ENCODE measurements around the gene TCERG1L. TPM values are rescaled to one million over a fixed set of nuclear protein-coding genes. Genes with fewer than 3 reads are reported as not detected.

Gene TCERG1L
- total RNA-seq, 4 donors from 2014 or later = 0.41 TPM; not detected in 3

DNA sequence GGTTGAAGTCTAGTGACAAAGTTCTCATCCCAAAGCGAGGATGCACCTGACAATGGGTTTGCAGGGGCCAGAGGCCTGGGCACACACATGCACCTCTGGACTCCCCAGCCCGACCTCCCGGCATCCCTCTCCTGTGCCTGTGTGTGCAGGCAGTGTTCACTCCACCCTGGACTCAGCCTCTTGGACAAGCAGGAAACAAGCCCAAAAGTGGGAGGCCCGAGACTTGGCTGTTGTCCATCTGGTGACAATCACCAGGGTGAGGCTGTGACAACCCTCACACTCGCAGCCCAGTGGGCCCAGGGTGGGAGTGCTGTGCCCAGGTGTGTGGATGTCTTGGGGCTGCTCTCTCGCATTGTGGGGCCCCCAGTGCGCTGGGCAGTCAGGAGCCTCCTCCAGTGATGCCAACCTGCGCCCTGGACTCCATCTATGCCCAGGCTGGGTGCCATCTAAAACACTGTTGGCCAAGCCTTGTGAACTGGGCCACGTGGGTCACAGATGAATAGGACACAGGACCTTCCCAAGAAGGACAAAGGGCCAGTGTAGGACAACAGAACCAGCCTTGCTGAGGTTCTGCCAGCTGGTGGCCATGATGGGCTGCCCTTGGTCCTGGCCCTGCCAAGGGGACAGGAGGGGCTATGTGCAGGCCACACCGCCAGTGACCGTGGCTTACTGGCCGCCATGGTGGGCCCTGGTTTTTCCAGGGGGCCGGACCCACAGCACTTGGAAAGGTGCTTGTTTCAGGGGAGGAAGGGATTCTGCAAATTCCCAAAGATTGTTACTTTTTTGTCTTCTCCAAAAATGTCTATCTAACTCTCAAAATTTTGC lies 144.3 kb downstream of the TCERG1L start:
- H3K27ac ChIP-seq = no peak overlapping the region
- no peaks in the 10 kb centered on the region for H3K4me1 ChIP-seq
- DNase-seq = no peak
- H3K36me3 ChIP-seq = no peaks in the 10 kb centered on the region
- no peaks in the 10 kb centered on the region for H3K9me3 ChIP-seq
- no peak for TF ChIP-seq POLR2A (IDR thresholded peaks at IDR 0.05)
- TF ChIP-seq, protein P1, sequence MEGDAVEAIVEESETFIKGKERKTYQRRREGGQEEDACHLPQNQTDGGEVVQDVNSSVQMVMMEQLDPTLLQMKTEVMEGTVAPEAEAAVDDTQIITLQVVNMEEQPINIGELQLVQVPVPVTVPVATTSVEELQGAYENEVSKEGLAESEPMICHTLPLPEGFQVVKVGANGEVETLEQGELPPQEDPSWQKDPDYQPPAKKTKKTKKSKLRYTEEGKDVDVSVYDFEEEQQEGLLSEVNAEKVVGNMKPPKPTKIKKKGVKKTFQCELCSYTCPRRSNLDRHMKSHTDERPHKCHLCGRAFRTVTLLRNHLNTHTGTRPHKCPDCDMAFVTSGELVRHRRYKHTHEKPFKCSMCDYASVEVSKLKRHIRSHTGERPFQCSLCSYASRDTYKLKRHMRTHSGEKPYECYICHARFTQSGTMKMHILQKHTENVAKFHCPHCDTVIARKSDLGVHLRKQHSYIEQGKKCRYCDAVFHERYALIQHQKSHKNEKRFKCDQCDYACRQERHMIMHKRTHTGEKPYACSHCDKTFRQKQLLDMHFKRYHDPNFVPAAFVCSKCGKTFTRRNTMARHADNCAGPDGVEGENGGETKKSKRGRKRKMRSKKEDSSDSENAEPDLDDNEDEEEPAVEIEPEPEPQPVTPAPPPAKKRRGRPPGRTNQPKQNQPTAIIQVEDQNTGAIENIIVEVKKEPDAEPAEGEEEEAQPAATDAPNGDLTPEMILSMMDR (IDR thresholded peaks at IDR 0.05) = no peak
- no peak overlapping the region for H3K4me3 ChIP-seq
- intact Hi-C loops (cut with DNase I; ENCODE audit: low total_unique reads) = no loop called here
- H3K27me3 ChIP-seq = no peaks in the 10 kb centered on the region

DNA sequence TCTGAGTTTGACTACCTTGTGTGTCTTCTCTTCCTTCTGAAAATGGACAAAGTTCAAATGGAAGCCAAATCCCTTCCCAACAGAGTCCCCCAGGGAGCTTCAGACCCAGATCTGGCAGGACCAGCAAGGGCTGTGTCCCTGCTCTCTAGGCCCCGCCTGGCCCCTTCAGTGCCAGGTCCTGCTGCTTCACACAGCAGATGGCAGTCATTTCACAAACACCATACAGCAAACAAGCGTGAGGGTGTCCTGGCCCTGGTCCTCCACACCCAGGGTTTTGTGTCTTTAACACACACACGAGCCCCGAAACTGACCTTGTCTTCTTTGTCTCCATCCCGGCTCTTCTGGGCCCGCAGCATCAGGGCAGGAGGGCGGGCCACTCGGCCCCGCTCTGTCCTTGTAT lies 145.0 kb downstream of the TCERG1L start:
- DNase-seq = no peak
- H3K27me3 ChIP-seq = no peaks in the 10 kb centered on the region
- TF ChIP-seq, protein P1 (IDR thresholded peaks at IDR 0.05) = no peak
- no peak for TF ChIP-seq POLR2A (IDR thresholded peaks at IDR 0.05)
- intact Hi-C loops (cut with DNase I; ENCODE audit: low total_unique reads) = no loop called here
- no peaks in the 10 kb centered on the region for H3K4me1 ChIP-seq
- H3K36me3 ChIP-seq = no peaks in the 10 kb centered on the region
- H3K27ac ChIP-seq = no peak overlapping the region
- H3K4me3 ChIP-seq = no peak overlapping the region
- no peaks in the 10 kb centered on the region for H3K9me3 ChIP-seq

DNA sequence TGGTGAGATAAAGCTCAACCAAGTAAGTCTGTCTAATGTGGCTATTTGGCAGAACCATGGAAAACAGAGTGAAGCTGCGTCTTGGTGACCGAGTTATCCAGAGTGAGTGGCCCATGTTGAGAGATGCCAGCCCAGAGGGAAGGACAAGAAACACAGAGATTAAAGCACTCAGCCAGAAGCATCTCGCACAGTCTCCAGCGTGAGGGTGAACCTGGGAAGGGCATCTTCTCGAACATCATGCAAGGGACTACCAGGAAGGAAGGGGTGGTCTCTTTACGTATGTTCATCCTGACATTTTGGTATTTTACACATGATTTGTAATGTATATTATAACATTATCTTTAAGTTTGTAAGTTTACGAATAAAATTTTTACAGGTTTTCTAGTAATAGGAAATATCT lies 146.4 kb downstream of the TCERG1L start:
- H3K27me3 ChIP-seq = no peaks in the 10 kb centered on the region
- H3K27ac ChIP-seq = no peak overlapping the region
- no peaks in the 10 kb centered on the region for H3K9me3 ChIP-seq
- H3K4me3 ChIP-seq = no peak overlapping the region
- TF ChIP-seq POLR2A (IDR thresholded peaks at IDR 0.05) = no peak
- TF ChIP-seq, protein P1 (IDR thresholded peaks at IDR 0.05) = no peak
- no peaks in the 10 kb centered on the region for H3K4me1 ChIP-seq
- no peaks in the 10 kb centered on the region for H3K36me3 ChIP-seq
- no peak for DNase-seq
- intact Hi-C loops (cut with DNase I; ENCODE audit: low total_unique reads) = no loop called here

DNA sequence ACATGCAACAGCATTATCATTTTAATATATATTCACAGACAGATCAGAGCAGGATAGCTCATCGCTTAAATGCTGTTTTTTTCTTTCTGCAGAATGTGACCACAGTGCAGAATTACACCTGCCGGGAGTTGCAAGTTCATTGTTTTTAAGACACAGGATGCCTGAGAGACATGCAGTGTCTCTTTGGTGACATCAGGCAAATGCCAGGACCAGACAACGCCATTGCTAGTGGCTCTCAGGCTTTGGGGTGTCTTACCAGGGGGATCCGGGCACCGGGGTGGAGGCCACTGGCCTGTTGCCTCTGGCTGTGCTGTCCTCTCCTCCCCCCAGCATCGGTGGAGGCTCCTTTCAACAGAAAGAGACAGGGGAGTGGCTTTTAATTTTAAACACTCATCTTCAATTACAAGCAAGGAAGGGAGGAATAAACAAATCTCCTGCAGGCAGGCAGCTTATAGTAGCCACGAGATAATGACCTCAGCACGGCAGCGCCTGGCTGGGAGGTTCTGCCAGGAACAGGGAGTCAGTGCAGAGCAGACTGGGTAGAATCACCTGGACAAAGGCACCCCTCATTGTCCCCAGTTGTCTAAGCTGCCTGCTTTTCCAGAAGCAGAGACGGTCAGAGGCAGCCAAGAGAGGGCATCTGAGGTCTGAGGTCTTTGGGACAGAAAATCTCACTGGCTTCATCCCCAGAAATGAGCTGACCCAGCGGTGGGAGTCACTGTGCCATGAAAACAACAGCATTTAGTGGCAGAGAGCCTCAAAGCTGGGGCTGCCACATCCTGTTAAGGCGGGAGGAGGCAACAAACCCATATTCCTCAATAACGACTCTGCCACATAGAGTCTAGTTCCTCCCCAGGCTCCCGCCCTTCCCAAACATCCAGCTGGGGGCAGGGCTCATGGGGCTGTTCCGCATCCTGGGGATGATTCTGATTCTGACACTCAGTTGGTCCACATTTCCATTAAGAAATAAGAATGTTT lies 148.4 kb downstream of the TCERG1L start:
- no peak for TF ChIP-seq POLR2A (IDR thresholded peaks at IDR 0.05)
- TF ChIP-seq, protein P1 (IDR thresholded peaks at IDR 0.05) = no peak
- Histone ChIP-seq H3K27ac (no peak overlapping the region), H3K36me3 (no peaks in the 10 kb centered on the region), H3K4me1 (no peaks in the 10 kb centered on the region), H3K27me3 (no peaks in the 10 kb centered on the region), H3K4me3 (no peak overlapping the region), H3K9me3 (no peaks in the 10 kb centered on the region)
- DNase-seq = no peak
- intact Hi-C loops (cut with DNase I; ENCODE audit: low total_unique reads) = no loop called here

DNA sequence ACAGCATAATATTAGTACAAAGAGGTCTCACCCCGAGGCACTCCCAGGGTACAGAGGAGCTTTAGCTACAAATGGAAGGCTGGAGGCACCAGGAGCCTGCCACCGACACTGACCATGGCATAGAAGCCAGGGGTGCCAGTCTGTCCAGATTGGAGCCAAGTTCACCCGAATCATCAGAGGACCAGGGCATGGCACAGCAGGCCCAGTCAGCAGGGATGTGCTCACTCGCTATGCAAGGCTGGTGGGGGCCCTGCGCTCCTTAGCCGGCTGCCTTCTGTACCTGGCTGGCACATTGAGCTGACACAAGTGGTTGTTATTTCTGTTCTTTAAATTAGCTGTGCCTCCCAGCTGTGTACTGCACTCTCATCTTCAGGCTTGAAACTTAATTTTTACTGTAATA lies 149.3 kb downstream of the TCERG1L start:
- intact Hi-C loops (cut with DNase I; ENCODE audit: low total_unique reads) = no loop called here
- Histone ChIP-seq H3K27ac (no peak overlapping the region), H3K27me3 (no peaks in the 10 kb centered on the region), H3K4me3 (no peak overlapping the region), H3K4me1 (no peaks in the 10 kb centered on the region), H3K36me3 (no peaks in the 10 kb centered on the region), H3K9me3 (no peaks in the 10 kb centered on the region)
- DNase-seq = no peak
- TF ChIP-seq, protein P1 (IDR thresholded peaks at IDR 0.05) = no peak
- no peak for TF ChIP-seq POLR2A (IDR thresholded peaks at IDR 0.05)
